Trophoblast cell (in vitro differentiated cells and primary cell): ENCODE data around the gene MCOLN3.
A peak's percentile ranks its signal among the peaks of the same experiment; 100 is the strongest.

Experiments
- DNase-seq, 2 donors: peaks; one replicate each; pipeline ENCODE4 v3.0.0-alpha.2; 2016
- H2AFZ ChIP-seq: 2 replicates; pipeline ENCODE4 v1.6.1; 2013; ENCODE audit warnings: low read length, moderate library complexity, mild to moderate bottlenecking; ENCODE audit not compliant: insufficient read depth, poor library complexity
- H2AK5ac ChIP-seq: 2 replicates; pipeline ENCODE4 v1.6.1; 2013; ENCODE audit warnings: mild to moderate bottlenecking, low read length
- H2BK120ac ChIP-seq: 2 replicates; pipeline ENCODE4 v1.6.1; 2013; ENCODE audit warnings: low read length, mild to moderate bottlenecking, moderate library complexity; ENCODE audit not compliant: insufficient read depth, poor library complexity
- H2BK12ac ChIP-seq: 2 replicates; pipeline ENCODE4 v1.6.1; 2013; ENCODE audit warnings: mild to moderate bottlenecking, low read length, moderate library complexity
- H2BK5ac ChIP-seq: 2 replicates; pipeline ENCODE4 v1.6.1; 2013; ENCODE audit warnings: low read length, low read depth, moderate library complexity, mild to moderate bottlenecking; ENCODE audit not compliant: poor library complexity
- H3K14ac ChIP-seq: 2 replicates; pipeline ENCODE4 v1.6.1; 2013; ENCODE audit warnings: mild to moderate bottlenecking, low read length
- H3K18ac ChIP-seq: 2 replicates; pipeline ENCODE4 v1.6.1; 2013; ENCODE audit warnings: mild to moderate bottlenecking, low read length
- H3K23ac ChIP-seq: 2 replicates; pipeline ENCODE4 v1.6.1; 2013; ENCODE audit warnings: low read length
- H3K27ac ChIP-seq: 2 replicates; pipeline ENCODE4 v1.5.1; 2013; ENCODE audit warnings: low read depth, mild to moderate bottlenecking, inconsistent platforms, low read length, moderate library complexity
- H3K27me3 ChIP-seq: 2 replicates; pipeline ENCODE4 v1.6.1; 2013; ENCODE audit warnings: inconsistent platforms, mild to moderate bottlenecking, low read length, moderate library complexity; ENCODE audit not compliant: insufficient read depth
- H3K36me3 ChIP-seq, 2 experiments: 1 replicate in 1 of 2; 2 replicates in 1 of 2; pipeline ENCODE4 v1.6.1; 2013; ENCODE audit warnings: low read length in 2 of 2, mild to moderate bottlenecking in 2 of 2, moderate library complexity in 1 of 2; ENCODE audit not compliant: insufficient read depth in 2 of 2, control insufficient read depth in 1 of 2
- H3K4ac ChIP-seq: 2 replicates; pipeline ENCODE4 v1.6.1; 2013; ENCODE audit warnings: low read depth, mild to moderate bottlenecking, low read length, moderate library complexity
- H3K4me1 ChIP-seq, 2 experiments: 1 replicate in 1 of 2; 2 replicates in 1 of 2; pipeline ENCODE4 v1.6.1; 2013; ENCODE audit warnings: low read length in 2 of 2, mild to moderate bottlenecking in 2 of 2, moderate library complexity in 1 of 2; ENCODE audit not compliant: insufficient read depth in 2 of 2, control insufficient read depth in 1 of 2
- H3K4me2 ChIP-seq: 2 replicates; pipeline ENCODE4 v1.6.1; 2013; ENCODE audit warnings: inconsistent platforms, mild to moderate bottlenecking, low read length, moderate library complexity
- H3K4me3 ChIP-seq: 2 replicates; pipeline ENCODE4 v1.5.1; 2013; ENCODE audit warnings: mild to moderate bottlenecking, low read depth, low read length, inconsistent platforms
- H3K79me1 ChIP-seq: one replicate; pipeline ENCODE4 v1.6.1; 2013; ENCODE audit warnings: low read length
- H3K79me2 ChIP-seq: 2 replicates; pipeline ENCODE4 v1.6.1; 2013; ENCODE audit warnings: low read length, mild to moderate bottlenecking; ENCODE audit not compliant: control insufficient read depth, insufficient read depth, poor library complexity
- H3K9ac ChIP-seq: 2 replicates; pipeline ENCODE4 v1.6.1; 2013; ENCODE audit warnings: mild to moderate bottlenecking, low read length
- H3K9me3 ChIP-seq: 2 replicates; pipeline ENCODE4 v1.6.1; 2013; ENCODE audit warnings: low read depth, mild to moderate bottlenecking, control low read depth, inconsistent platforms, low read length; ENCODE audit not compliant: insufficient read depth
- H4K12ac ChIP-seq: 2 replicates; pipeline ENCODE4 v1.6.1; 2013; ENCODE audit warnings: low read depth, mild to moderate bottlenecking, low read length, moderate library complexity
- H4K8ac ChIP-seq: 2 replicates; pipeline ENCODE4 v1.6.1; 2013; ENCODE audit warnings: low read depth, mild to moderate bottlenecking, low read length, moderate library complexity
- H4K91ac ChIP-seq: one replicate; pipeline ENCODE4 v1.6.1; 2013; ENCODE audit warnings: low read depth, mild to moderate bottlenecking, low read length, moderate library complexity
- WGBS: extraction: QIAGEN DNeasy Blood & Tissue Kit; methylation state at CpG from one replicate; pipeline ENCODE4 v1.1.7; 2013; ENCODE audit warnings: missing lambda C conversion rate; ENCODE audit not compliant: insufficient read length, insufficient coverage; ENCODE audit errors: extremely low coverage; 5-methylcytosine and 5-hydroxymethylcytosine counted together

Gene MCOLN3

DNA sequence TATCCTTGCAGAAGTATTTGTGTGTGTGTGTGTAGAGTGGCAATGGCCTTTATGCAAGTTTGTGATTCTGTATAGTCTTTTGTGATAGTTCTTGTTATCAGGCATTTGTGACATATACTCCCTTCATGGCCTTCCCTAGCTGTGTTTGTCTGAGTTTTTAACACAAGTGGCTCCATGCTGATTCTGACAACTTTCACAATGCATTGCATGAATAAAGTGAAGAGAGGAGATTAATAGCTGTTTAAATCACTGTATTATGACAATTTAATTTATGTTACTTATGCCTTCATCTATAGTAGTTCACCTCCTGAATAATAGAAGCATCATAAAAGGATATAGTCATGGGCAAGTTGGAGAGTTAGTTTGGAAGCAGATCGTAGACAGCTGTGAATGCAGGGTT, 17.2 kb upstream of the MCOLN3 start:
- Histone ChIP-seq H3K23ac (no peak overlapping the region), H3K27ac (no peak overlapping the region), H2BK120ac (no peak overlapping the region), H4K91ac (no peak overlapping the region), H3K18ac (no peak overlapping the region), H3K9ac (no peak overlapping the region), H3K79me2 (no peaks in the 10 kb centered on the region), H4K12ac (no peak overlapping the region), H2BK5ac (no peak overlapping the region), H3K36me3 (no peaks in the 10 kb centered on the region), H3K27me3 (no peaks in the 10 kb centered on the region), H3K4me3 (no peak overlapping the region), H3K4ac (no peak overlapping the region), H3K14ac (no peak overlapping the region), H2AFZ (no peak overlapping the region), H3K79me1 (no peaks in the 10 kb centered on the region), H2AK5ac (no peak overlapping the region), H3K9me3 (no peaks in the 10 kb centered on the region), H3K4me2 (no peak overlapping the region), H4K8ac (no peak overlapping the region), H3K4me1 (peaks cover 0 to 2% of the 10 kb centered on the region in 2 experiments), H2BK12ac (no peak overlapping the region)
- no peak for DNase-seq
- WGBS = no CpG with 5 or more reads among the region's 1 CpG

DNA sequence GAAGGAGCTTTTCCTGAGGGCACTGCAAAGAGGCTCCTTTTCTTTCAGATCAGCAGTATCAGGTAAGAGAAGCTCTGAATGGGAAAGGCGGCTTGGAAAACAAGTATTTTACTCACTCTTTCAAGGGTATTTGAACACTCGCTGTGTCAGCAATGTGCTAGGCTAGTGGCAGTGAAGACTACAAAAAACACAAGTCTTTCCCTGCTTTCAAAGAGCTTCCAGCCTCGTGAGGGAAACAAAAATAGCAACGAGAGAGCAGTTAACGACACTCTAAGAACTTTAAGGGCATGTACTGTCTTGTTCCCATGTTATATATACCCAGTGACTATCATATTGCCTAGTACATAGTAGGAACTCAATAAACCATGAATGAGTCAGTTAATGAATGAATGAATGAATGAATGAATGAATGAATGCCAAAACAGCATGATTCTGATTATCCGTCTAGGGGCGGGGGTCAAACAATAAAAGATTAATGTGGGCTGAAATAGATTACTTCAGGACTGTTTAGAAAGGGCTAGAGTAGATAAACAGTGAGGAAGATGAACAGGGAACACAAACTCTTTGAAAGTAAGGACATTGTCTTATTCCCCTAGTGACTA, 14.2 kb upstream of the MCOLN3 start:
- H3K9me3 ChIP-seq = no peaks in the 10 kb centered on the region
- H3K79me1 ChIP-seq = no peaks in the 10 kb centered on the region
- H3K27ac ChIP-seq = no peak overlapping the region
- no peak overlapping the region for H3K18ac ChIP-seq
- no peak for DNase-seq
- no peak overlapping the region for H3K4me3 ChIP-seq
- H2BK120ac ChIP-seq = no peak overlapping the region
- H2AK5ac ChIP-seq = no peak overlapping the region
- H3K4me1 ChIP-seq = peaks cover 0 to 2% of the 10 kb centered on the region in 2 experiments
- H3K36me3 ChIP-seq = no peaks in the 10 kb centered on the region
- no peaks in the 10 kb centered on the region for H3K79me2 ChIP-seq
- no peak overlapping the region for H3K23ac ChIP-seq
- peak overlapping the region; percentile 78 for H3K4me2 ChIP-seq
- no peak overlapping the region for H4K91ac ChIP-seq
- WGBS = no CpG with 5 or more reads among the region's 7 CpGs
- peak overlapping the region; percentile 3 for H2AFZ ChIP-seq
- no peak overlapping the region for H2BK12ac ChIP-seq
- H3K14ac ChIP-seq = no peak overlapping the region
- no peaks in the 10 kb centered on the region for H3K27me3 ChIP-seq
- H4K8ac ChIP-seq = no peak overlapping the region
- H4K12ac ChIP-seq = no peak overlapping the region
- no peak overlapping the region for H2BK5ac ChIP-seq
- H3K9ac ChIP-seq = no peak overlapping the region
- no peak overlapping the region for H3K4ac ChIP-seq

DNA sequence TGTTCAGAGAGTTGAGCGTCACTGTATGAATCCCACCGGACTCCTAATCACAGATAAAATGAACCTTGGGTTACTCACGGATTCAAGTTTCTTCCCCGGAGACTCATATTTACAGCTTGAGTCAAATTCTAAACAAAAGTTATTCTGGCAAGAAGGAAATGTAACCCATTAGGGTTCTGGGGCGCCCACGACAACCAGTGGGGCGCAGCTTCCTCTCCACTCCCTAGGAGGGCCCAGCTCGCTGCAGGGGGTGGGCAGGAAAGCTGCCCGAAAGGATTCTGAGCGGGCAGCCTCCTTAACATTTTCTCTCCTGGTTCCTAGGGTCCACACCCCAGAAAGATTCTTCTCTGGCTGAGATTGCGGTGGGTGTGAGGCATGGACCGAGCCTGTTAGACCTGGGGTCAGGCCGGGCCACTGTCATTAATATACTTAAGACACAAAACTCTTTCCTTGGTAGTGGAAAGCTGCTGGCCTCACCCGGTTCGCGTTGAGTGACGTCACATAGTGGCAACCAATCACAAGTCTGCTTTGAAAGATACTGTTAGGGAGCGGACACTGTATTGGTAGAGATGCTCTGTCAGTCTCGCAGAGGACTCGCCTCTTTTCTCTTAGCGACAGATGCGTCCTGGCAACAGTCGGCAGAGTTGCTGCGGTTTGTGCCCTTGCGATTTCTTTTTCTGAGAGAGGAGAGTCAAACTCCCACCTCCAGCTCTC, 13.6 kb upstream of the MCOLN3 start:
- Histone ChIP-seq H3K18ac (no peak overlapping the region), H2AK5ac (no peak overlapping the region), H3K9me3 (no peaks in the 10 kb centered on the region), H4K12ac (no peak overlapping the region), H3K4me1 (peaks cover 0 to 2% of the 10 kb centered on the region in 2 experiments), H4K8ac (peak overlapping the region; percentile 33), H3K27me3 (no peaks in the 10 kb centered on the region), H3K4ac (no peak overlapping the region), H3K27ac (no peak overlapping the region), H3K4me2 (peak overlapping the region; percentile 78), H2BK120ac (no peak overlapping the region), H3K9ac (no peak overlapping the region), H3K36me3 (no peaks in the 10 kb centered on the region), H3K4me3 (peak overlapping the region; percentile 58), H3K23ac (no peak overlapping the region), H3K79me1 (no peaks in the 10 kb centered on the region), H2BK12ac (no peak overlapping the region), H3K79me2 (no peaks in the 10 kb centered on the region), H2BK5ac (no peak overlapping the region), H2AFZ (peak overlapping the region; percentile 73), H3K14ac (no peak overlapping the region), H4K91ac (no peak overlapping the region)
- no CpG with 5 or more reads among the region's 25 CpGs for WGBS
- peak; percentile 91 to 99 for DNase-seq

DNA sequence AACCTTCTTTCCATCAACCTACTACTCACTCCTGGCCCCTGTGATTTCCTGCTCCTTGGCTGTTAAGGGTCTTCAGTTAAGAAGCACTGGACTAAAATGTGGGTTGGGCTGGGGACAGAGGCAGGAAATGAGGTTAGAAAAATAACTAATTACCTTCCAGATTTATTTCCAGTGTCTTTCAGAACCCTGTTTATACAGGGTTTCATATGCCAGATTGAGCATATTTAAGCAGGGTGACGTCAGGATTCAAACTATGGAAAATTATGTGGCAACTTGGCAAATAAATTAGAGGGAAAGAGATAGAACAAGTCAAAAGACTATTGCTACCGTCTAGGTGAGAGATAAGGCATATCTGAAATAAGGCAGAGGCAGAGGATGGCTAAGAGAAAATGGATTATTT, 11.7 kb upstream of the MCOLN3 start:
- Histone ChIP-seq H3K18ac (no peak overlapping the region), H4K12ac (no peak overlapping the region), H3K4me2 (no peak overlapping the region), H3K9ac (no peak overlapping the region), H3K36me3 (no peaks in the 10 kb centered on the region), H3K4ac (no peak overlapping the region), H4K91ac (no peak overlapping the region), H2BK120ac (no peak overlapping the region), H3K9me3 (no peaks in the 10 kb centered on the region), H3K27ac (no peak overlapping the region), H3K23ac (no peak overlapping the region), H3K4me3 (no peak overlapping the region), H2AK5ac (no peak overlapping the region), H2AFZ (no peak overlapping the region), H3K27me3 (no peaks in the 10 kb centered on the region), H2BK5ac (no peak overlapping the region), H3K4me1 (peaks cover 0 to 2% of the 10 kb centered on the region in 2 experiments), H3K79me2 (no peaks in the 10 kb centered on the region), H3K14ac (no peak overlapping the region), H3K79me1 (no peaks in the 10 kb centered on the region), H4K8ac (no peak overlapping the region), H2BK12ac (no peak overlapping the region)
- no peak for DNase-seq
- WGBS = no CpG with 5 or more reads among the region's 2 CpGs
